Caco-2 (cell line): ENCODE data around the gene TBCC. TPM values are rescaled to one million over a fixed set of nuclear protein-coding genes. Genes with fewer than 3 reads are reported as not detected.
A peak's percentile ranks its signal among the peaks of the same experiment; 100 is the strongest.

Experiments used
- BruUV-seq: library from RNA; stranded (reverse); fragments of 400-500 nt; replicated peaks from 2 replicates; lab custom pipeline; 2021; lab: Mats Ljungman, UMichigan
- CTCF ChIA-PET: fragments of 300-600 bp; sonication (Branson Sonifier 250); formaldehyde crosslinking; loops from one replicate; lab custom pipeline; 2022; ENCODE audit warnings: antibody characterized with exemption; lab: Charles Lee
- POLR2A ChIA-PET: fragments of 300-600 bp; sonication (Branson Sonifier 250); formaldehyde crosslinking; loops from one replicate; lab custom pipeline; 2022; ENCODE audit warnings: antibody characterized with exemption; lab: Charles Lee
- DNase-seq, 2 experiments: peaks; one replicate each; pipeline versions ENCODE4 v3.0.0 to v3.0.0-alpha.2; 2020 to 2022
- H3K27me3 ChIP-seq: replicated peaks from 2 replicates; pipeline ENCODE4 v1.6.0; 2011; ENCODE audit warnings: low read length; ENCODE audit not compliant: control insufficient read depth, insufficient read depth
- H3K36me3 ChIP-seq: 2 replicates; pipeline ENCODE4 v1.5.1; 2011; ENCODE audit warnings: low read length; ENCODE audit not compliant: control insufficient read depth, insufficient read depth
- H3K4me1 ChIP-seq: fragments of 250-450 bp; sonication (Bioruptor Pico); 2 replicates; pipeline ENCODE4 v1.5.1; 2020; ENCODE audit warnings: mild to moderate bottlenecking
- H3K4me3 ChIP-seq: 2 replicates; pipeline ENCODE4 v1.5.1; 2011; ENCODE audit warnings: low read depth, mild to moderate bottlenecking, control low read depth, low read length
- H3K9me3 ChIP-seq: fragments of 250-450 bp; sonication (Bioruptor Pico); 2 replicates; pipeline ENCODE4 v1.5.1; 2020; ENCODE audit warnings: mild to moderate bottlenecking, moderate library complexity
- H3K27ac Mint-ChIP-seq: one replicate; pipeline ENCODE4 v1.8.0; 2022; ENCODE audit warnings: mixed read lengths; ENCODE audit not compliant: unreplicated experiment
- H3K27me3 Mint-ChIP-seq: one replicate; pipeline ENCODE4 v1.8.0; 2022; ENCODE audit warnings: mixed read lengths; ENCODE audit not compliant: insufficient read depth, unreplicated experiment
- H3K36me3 Mint-ChIP-seq: one replicate; pipeline ENCODE4 v1.8.0; 2022; ENCODE audit warnings: mild to moderate bottlenecking, mixed read lengths; ENCODE audit not compliant: insufficient read depth, unreplicated experiment
- H3K4me1 Mint-ChIP-seq: one replicate; pipeline ENCODE4 v1.8.0; 2022; ENCODE audit warnings: low read depth, mixed read lengths; ENCODE audit not compliant: unreplicated experiment
- H3K4me3 Mint-ChIP-seq: one replicate; pipeline ENCODE4 v1.8.0; 2022; ENCODE audit warnings: mild to moderate bottlenecking, moderate library complexity, mixed read lengths; ENCODE audit not compliant: unreplicated experiment
- H3K9me3 Mint-ChIP-seq: one replicate; pipeline ENCODE4 v1.8.0; 2022; ENCODE audit warnings: mixed read lengths; ENCODE audit not compliant: unreplicated experiment
- CTCF ChIP-seq, 2 experiments: fragments of 200-600 bp in 1 of 2; IDR thresholded peaks; 1 replicate in 1 of 2; 2 replicates in 1 of 2; pipeline versions ENCODE4 v1.5.1 to v1.8.0; 2011 to 2022; ENCODE audit warnings: antibody characterized with exemption in 1 of 2, control low read depth in 1 of 2, inconsistent platforms in 1 of 2, low read depth in 1 of 2, low read length in 1 of 2, mild to moderate bottlenecking in 1 of 2, moderate library complexity in 1 of 2; ENCODE audit not compliant: insufficient read depth in 1 of 2, severe bottlenecking in 1 of 2, unreplicated experiment in 1 of 2
- intact Hi-C: fragments of 100-400 bp; cut with micrococcal nuclease; formaldehyde crosslinking; loops from one replicate; pipeline ENCODE4 v1.10.0; 2022; ENCODE audit not compliant: unreplicated experiment
- total RNA-seq: library from RNA; stranded (reverse); gene quantifications from 2 replicates; pipeline ENCODE4 v1.2.3, GENCODE V29; 2022

TBCC gene
- total RNA-seq, 1 experiment from 2014 or later = 20.4 TPM

- Mint-ChIP-seq H3K4me1 (peaks cover 6% of the 10 kb centered on the region), H3K9me3 (no peaks in the 10 kb centered on the region), H3K27ac (no peak overlapping the region), H3K27me3 (no peaks in the 10 kb centered on the region), H3K36me3 (peaks cover under 1% of the 10 kb centered on the region), H3K4me3 (no peak overlapping the region)
- peaks cover 6% of the 10 kb centered on the region; the same call in 1 of the 2 replicates for H3K4me1 ChIP-seq
- H3K4me3 ChIP-seq = no peak overlapping the region
- H3K27me3 ChIP-seq = no peaks in the 10 kb centered on the region
- no peak for TF ChIP-seq CTCF (IDR thresholded peaks at IDR 0.05; ENCODE audit: insufficient read depth in 1 of 2, low read depth in 1 of 2, low read length in 1 of 2, severe bottlenecking in 1 of 2, unreplicated experiment in 1 of 2)
- BruUV-seq = no TSS peak
- DNase-seq = no peak
- intact Hi-C loops = no loop called here
- ChIA-PET POLR2A (no interaction called here), CTCF (no interaction called here)
- H3K36me3 ChIP-seq = no peaks in the 10 kb centered on the region
- H3K9me3 ChIP-seq = no peaks in the 10 kb centered on the region
Measured at GRCh38 chr6:42751055-42751454, 5.2 kb upstream of the TBCC start.

DNA sequence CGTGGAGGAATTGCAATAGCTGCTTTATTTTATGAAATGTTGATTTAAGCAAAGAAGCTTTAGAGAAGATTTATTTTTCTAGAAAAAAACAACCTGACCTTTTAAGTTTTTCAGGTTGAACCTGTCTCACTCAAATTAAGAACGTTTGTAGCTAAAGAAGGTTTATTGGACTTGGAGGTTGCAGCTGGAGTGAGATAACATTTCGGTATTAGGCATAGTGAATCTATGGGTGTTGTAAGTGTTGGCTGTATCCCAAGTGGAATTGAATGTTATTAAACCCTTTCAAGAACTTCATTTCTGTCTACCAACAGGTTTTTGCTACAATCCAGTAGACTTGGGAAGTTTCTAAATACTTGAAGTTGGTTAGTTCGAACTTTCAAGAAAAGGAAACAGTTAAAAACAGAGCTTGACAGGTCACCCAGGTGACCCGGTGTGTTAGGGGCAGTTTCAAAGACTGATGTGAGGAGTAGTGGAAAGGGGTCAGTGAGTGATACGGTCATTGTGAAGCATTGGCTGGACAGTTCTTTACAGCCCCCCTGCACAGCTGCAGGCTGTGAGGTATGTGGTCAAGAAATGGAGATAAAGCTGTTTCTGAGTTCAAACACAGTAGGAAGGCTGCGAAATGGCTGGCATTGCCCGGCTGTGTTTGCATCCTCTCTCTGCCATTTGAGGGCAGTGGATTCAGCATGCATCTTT lies 2.4 kb upstream of the TBCC start:
- Mint-ChIP-seq H3K27me3 (no peaks in the 10 kb centered on the region), H3K4me1 (peaks cover 6% of the 10 kb centered on the region), H3K9me3 (no peaks in the 10 kb centered on the region), H3K4me3 (peak overlapping the region; percentile 83), H3K36me3 (peaks cover 6% of the 10 kb centered on the region), H3K27ac (peak overlapping the region; percentile 95)
- no peak for DNase-seq
- ChIA-PET CTCF (no interaction called here), POLR2A (interaction anchor here (0.6 to 1.0 kb wide), 3 partner anchors 20 to 34 kb away, joined by 3 to 10 read pairs (median 4); no protein-coding TSS in a partner anchor)
- Histone ChIP-seq H3K9me3 (no peaks in the 10 kb centered on the region), H3K4me3 (peak overlapping the region; percentile 53), H3K36me3 (no peaks in the 10 kb centered on the region), H3K4me1 (peaks cover 15% of the 10 kb centered on the region), H3K27me3 (no peaks in the 10 kb centered on the region)
- TF ChIP-seq CTCF (IDR thresholded peaks at IDR 0.05; ENCODE audit: insufficient read depth in 1 of 2, low read depth in 1 of 2, low read length in 1 of 2, severe bottlenecking in 1 of 2, unreplicated experiment in 1 of 2) = no peak
- intact Hi-C loops = loop anchor here (5.0 to 10.0 kb wide), 2 partner anchors 144 to 184 kb away; partner anchors contain the start of gene UBR2
- BruUV-seq = no TSS peak

- H3K4me1 Mint-ChIP-seq = peaks cover 6% of the 10 kb centered on the region
- BruUV-seq = no TSS peak
Measured at GRCh38 chr6:42746463-42747391, 824 bp upstream of the TBCC start.

More at GRCh38 chr6:42746463-42747391, 824 bp upstream of the TBCC start:
- ChIA-PET POLR2A (interaction anchor here (0.5 to 2.3 kb wide), 10 partner anchors 14 to 829 kb away, joined by 3 to 52 read pairs (median 4); partner anchors contain the start of genes BICRAL, CNPY3, KLC4 and KLHDC3), CTCF (interaction anchor here (0.5 to 1.5 kb wide), 5 partner anchors 21 to 425 kb away, joined by 3 to 5 read pairs (median 4); partner anchors contain the start of genes BICRAL, SRF and UBR2)
- H3K36me3 ChIP-seq = no peaks in the 10 kb centered on the region
- peak; percentile 89 for DNase-seq
- no peaks in the 10 kb centered on the region for H3K27me3 Mint-ChIP-seq
- no peaks in the 10 kb centered on the region for H3K9me3 Mint-ChIP-seq
- H3K27me3 ChIP-seq = no peaks in the 10 kb centered on the region
- H3K4me1 ChIP-seq = peaks cover 15% of the 10 kb centered on the region
- no peaks in the 10 kb centered on the region for H3K9me3 ChIP-seq
- intact Hi-C loops = loop anchor here (1.0 to 10.0 kb wide), 6 partner anchors 16 to 425 kb away; partner anchors contain the start of genes BICRAL, RPL7L1, SRF and UBR2
- TF ChIP-seq CTCF (IDR thresholded peaks at IDR 0.05; ENCODE audit: insufficient read depth in 1 of 2, low read depth in 1 of 2, low read length in 1 of 2, severe bottlenecking in 1 of 2, unreplicated experiment in 1 of 2) = no peak
- H3K36me3 Mint-ChIP-seq = peaks cover 6% of the 10 kb centered on the region
- H3K4me3 ChIP-seq = peak overlapping the region; percentile 53
- peak overlapping the region; percentile 95 for H3K27ac Mint-ChIP-seq
- H3K4me3 Mint-ChIP-seq = peak overlapping the region; percentile 83
